Measurements from ENCODE around the gene PTPRR. TPM values are rescaled to one million over a fixed set of nuclear protein-coding genes. Genes with fewer than 3 reads are reported as not detected.

PTPRR gene
- total and polyA plus RNA-seq, 11 donors = 0.21 to 1.0 (median 0.40) TPM; not detected in 1

DNA sequence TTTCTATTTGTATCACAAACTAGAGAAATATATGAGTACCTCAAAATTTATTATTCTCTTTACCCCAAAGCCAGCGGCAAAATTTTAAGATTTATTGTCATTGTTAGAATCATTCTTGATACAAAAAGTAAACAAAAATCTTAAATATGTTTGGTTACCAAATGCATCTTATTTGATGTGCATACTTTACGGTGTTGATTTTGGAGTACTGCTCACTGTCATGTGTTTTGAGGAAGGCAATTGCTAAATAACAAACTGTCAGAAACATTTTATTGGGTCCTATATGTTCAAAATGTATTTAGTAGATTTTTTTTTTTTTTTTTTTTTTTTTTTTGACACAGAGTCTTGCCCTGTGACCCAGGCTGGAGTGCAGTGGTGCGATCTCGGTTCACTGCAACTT is 124.9 kb downstream of the PTPRR start:
- Histone ChIP-seq H3K9me3 (no peaks in the 10 kb centered on the region), H3K4me1 (no peaks in the 10 kb centered on the region), H3K36me3 (no peaks in the 10 kb centered on the region), H3K27me3 (no peaks in the 10 kb centered on the region), H3K4me3 (no peak overlapping the region), H3K27ac (no peak overlapping the region)
- TF ChIP-seq, protein P1, sequence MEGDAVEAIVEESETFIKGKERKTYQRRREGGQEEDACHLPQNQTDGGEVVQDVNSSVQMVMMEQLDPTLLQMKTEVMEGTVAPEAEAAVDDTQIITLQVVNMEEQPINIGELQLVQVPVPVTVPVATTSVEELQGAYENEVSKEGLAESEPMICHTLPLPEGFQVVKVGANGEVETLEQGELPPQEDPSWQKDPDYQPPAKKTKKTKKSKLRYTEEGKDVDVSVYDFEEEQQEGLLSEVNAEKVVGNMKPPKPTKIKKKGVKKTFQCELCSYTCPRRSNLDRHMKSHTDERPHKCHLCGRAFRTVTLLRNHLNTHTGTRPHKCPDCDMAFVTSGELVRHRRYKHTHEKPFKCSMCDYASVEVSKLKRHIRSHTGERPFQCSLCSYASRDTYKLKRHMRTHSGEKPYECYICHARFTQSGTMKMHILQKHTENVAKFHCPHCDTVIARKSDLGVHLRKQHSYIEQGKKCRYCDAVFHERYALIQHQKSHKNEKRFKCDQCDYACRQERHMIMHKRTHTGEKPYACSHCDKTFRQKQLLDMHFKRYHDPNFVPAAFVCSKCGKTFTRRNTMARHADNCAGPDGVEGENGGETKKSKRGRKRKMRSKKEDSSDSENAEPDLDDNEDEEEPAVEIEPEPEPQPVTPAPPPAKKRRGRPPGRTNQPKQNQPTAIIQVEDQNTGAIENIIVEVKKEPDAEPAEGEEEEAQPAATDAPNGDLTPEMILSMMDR (IDR thresholded peaks at IDR 0.05) = no peak
- TF ChIP-seq POLR2A (IDR thresholded peaks at IDR 0.05) = no peak
- ATAC-seq (no peak), DNase-seq (no peak)
- 92 to 96% (median 94%) methylated on average over 4 of the region's 4 CpGs for WGBS, 4 donors
- intact Hi-C loops (cut with DNase I) = no loop called here

DNA sequence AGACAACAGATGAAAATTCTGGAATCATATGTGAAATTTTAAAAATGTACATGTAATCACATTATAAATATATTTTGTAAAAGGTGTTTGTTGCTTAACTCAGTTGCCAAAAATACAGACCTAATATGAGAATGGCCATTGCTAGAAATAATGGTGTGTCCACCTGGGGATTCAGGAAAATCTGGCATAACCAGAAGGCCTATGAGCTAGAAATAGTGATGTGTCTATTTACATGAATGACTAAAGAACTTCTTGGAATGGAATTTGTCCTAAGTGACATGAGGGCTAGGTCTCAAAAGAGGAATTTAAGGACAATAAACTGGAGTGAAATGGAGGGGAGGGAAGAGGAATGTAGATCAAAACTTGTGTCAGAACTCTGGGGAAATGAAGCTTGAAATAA is 126.4 kb downstream of the PTPRR start:
- Histone ChIP-seq H3K27me3 (no peaks in the 10 kb centered on the region), H3K4me3 (no peak overlapping the region), H3K9me3 (no peaks in the 10 kb centered on the region), H3K4me1 (no peaks in the 10 kb centered on the region), H3K36me3 (no peaks in the 10 kb centered on the region), H3K27ac (no peak overlapping the region)
- TF ChIP-seq, protein P1 (IDR thresholded peaks at IDR 0.05) = no peak
- TF ChIP-seq POLR2A (IDR thresholded peaks at IDR 0.05) = no peak
- intact Hi-C loops (cut with DNase I) = no loop called here
- ATAC-seq = no peak
- DNase-seq = no peak

DNA sequence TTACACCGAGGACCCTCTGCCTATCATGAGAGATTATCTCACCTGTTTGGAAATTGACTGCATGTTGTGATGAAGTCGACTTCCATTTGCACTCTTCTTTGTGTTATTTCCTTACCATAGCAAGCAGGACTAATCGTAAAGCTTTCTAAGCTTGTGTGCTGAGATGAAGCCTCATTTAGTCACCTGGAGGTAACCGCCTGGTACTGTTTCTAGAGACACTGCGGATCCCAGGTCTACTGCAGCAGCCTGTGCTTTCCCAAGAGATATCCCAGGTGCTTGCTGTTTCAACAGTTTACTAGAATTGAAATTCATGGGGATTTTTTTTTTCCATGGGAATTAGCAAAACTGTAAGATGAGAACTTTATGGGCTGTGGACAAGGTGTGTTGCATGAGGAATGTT is 131.8 kb downstream of the PTPRR start:
- DNase-seq (no peak), ATAC-seq (no peak)
- H3K4me3 ChIP-seq = no peak overlapping the region
- intact Hi-C loops (cut with DNase I) = no loop called here
- no peak for TF ChIP-seq POLR2A (IDR thresholded peaks at IDR 0.05)
- TF ChIP-seq, protein P1 (IDR thresholded peaks at IDR 0.05) = no peak
- no peaks in the 10 kb centered on the region for H3K27me3 ChIP-seq
- no peaks in the 10 kb centered on the region for H3K9me3 ChIP-seq
- 85 to 89% (median 87%) methylated on average over 5 of the region's 5 CpGs for WGBS, 4 donors
- no peaks in the 10 kb centered on the region for H3K36me3 ChIP-seq
- no peak overlapping the region for H3K27ac ChIP-seq
- no peaks in the 10 kb centered on the region for H3K4me1 ChIP-seq

DNA sequence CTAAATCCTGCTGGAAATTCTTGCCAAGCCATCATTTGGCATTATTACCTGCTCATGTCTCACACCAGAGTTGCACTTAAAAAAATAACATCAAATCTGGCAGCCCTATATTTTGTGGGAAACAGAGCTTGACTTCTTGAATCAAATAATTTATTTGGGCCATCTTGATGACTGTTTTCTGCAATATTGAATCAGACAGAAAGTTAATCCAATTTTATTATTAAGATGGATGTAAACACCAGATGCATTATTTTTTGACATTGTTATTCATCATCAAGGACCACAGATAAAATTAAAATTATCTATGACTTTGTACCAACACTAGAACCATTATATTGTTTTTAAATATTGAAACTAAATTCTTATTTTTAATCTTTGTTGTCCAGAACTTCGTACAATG is 132.9 kb downstream of the PTPRR start:
- DNase-seq (no peak), ATAC-seq (no peak)
- WGBS, 4 donors = 83 to 94% (median 85%) methylated on average over 1 of the region's 1 CpG
- Histone ChIP-seq H3K4me1 (no peaks in the 10 kb centered on the region), H3K4me3 (no peak overlapping the region), H3K9me3 (no peaks in the 10 kb centered on the region), H3K27ac (no peak overlapping the region), H3K27me3 (no peaks in the 10 kb centered on the region), H3K36me3 (no peaks in the 10 kb centered on the region)
- intact Hi-C loops (cut with DNase I) = no loop called here
- TF ChIP-seq POLR2A (IDR thresholded peaks at IDR 0.05) = no peak
- TF ChIP-seq, protein P1 (IDR thresholded peaks at IDR 0.05) = no peak

Data from heart left ventricle (tissue), 16 donors.